Activated effector memory CD4-positive, alpha-beta T cell treated with anti-CD3 and anti-CD28 coated beads, Interleukin-2, amount 50 U/mL, for 16 hours (primary cell): Measurements from ENCODE around the gene EFNA2.
"Not testable (repeated sequence)": the region's sequence is repeated elsewhere in the genome, so short reads cannot be mapped to it uniquely, and the experiment has no call there.

Source experiments
- DNase-seq: peaks from one replicate; pipeline ENCODE4 v3.0.0-alpha.2; 2020

The EFNA2 gene

GRCh38 chr19:1300744-1301490, 15.2 kb downstream of the EFNA2 start:
- no peak for DNase-seq

GRCh38 chr19:1302533-1303239, 17.0 kb downstream of the EFNA2 start:
- DNase-seq = no peak

GRCh38 chr19:1304197-1304924, 18.7 kb downstream of the EFNA2 start:
- no peak for DNase-seq

- DNase-seq = not testable (repeated sequence)
Observed at GRCh38 chr19:1305354-1305753, 19.7 kb downstream of the EFNA2 start.

GRCh38 chr19:1307320-1307719, 21.6 kb downstream of the EFNA2 start:
- DNase-seq = no peak

- DNase-seq = no peak
Observed at GRCh38 chr19:1307755-1308303, 22.2 kb downstream of the EFNA2 start.

GRCh38 chr19:1308718-1309117, 23.0 kb downstream of the EFNA2 start:
- no peak for DNase-seq

GRCh38 chr19:1309977-1310852, 24.5 kb downstream of the EFNA2 start:
- no peak for DNase-seq

GRCh38 chr19:1310853-1311180, 25.1 kb downstream of the EFNA2 start:
- no peak for DNase-seq

GRCh38 chr19:1311543-1312091, 25.9 kb downstream of the EFNA2 start:
- DNase-seq = no peak

GRCh38 chr19:1312767-1313694, 27.4 kb downstream of the EFNA2 start:
- DNase-seq = no peak

- no peak for DNase-seq
Observed at GRCh38 chr19:1313695-1314613, 28.3 kb downstream of the EFNA2 start.

GRCh38 chr19:1315470-1316166, 29.9 kb downstream of the EFNA2 start:
- DNase-seq = no peak

GRCh38 chr19:1316466-1316865, 30.8 kb downstream of the EFNA2 start:
- no peak for DNase-seq

GRCh38 chr19:1317274-1318003, 31.8 kb downstream of the EFNA2 start:
- DNase-seq = no peak

- DNase-seq = no peak
Observed at GRCh38 chr19:1318678-1319471, 33.2 kb downstream of the EFNA2 start.

- not testable (repeated sequence) for DNase-seq
Observed at GRCh38 chr19:1320282-1320650, 34.6 kb downstream of the EFNA2 start.

GRCh38 chr19:1321539-1321938, 35.9 kb downstream of the EFNA2 start:
- DNase-seq = no peak
